HL-60 (cell line): ENCODE measurements around the gene UBQLN4.

Experiments
- DNase-seq, 2 experiments: peaks; one replicate each; pipeline ENCODE4 v3.0.0-alpha.2; 2010 to 2020; ENCODE audit warnings: low read depth in 1 of 2, low spot score in 1 of 2
- H3K27ac ChIP-seq: fragments of 250-450 bp; sonication (Bioruptor Pico); replicated peaks from 2 replicates; pipeline ENCODE4 v1.5.1; 2020; ENCODE audit warnings: mild to moderate bottlenecking, moderate library complexity
- H3K27me3 ChIP-seq: fragments of 250-450 bp; sonication (Bioruptor Pico); 2 replicates; pipeline ENCODE4 v1.5.1; 2021; ENCODE audit warnings: mild to moderate bottlenecking, moderate library complexity; ENCODE audit not compliant: insufficient read depth, poor library complexity, severe bottlenecking
- H3K4me3 ChIP-seq: replicated peaks from 2 replicates; pipeline ENCODE4 v1.5.1; 2011; ENCODE audit warnings: mild to moderate bottlenecking, control low read depth, low read length; ENCODE audit not compliant: insufficient read depth
- CTCF ChIP-seq: IDR thresholded peaks from one replicate; pipeline ENCODE4 v1.5.1; 2011; ENCODE audit warnings: low read length, control low read depth, inconsistent platforms; ENCODE audit not compliant: insufficient read depth
- GABPA ChIP-seq: IDR thresholded peaks from 2 replicates; pipeline ENCODE4 v1.6.1; 2012; ENCODE audit warnings: low read depth
- POLR2AphosphoS5 ChIP-seq: IDR thresholded peaks from 2 replicates; pipeline ENCODE4 v1.6.1; 2012; ENCODE audit warnings: low read depth
- REST ChIP-seq: IDR thresholded peaks from 2 replicates; pipeline ENCODE4 v1.6.1; 2012; ENCODE audit warnings: low read depth; ENCODE audit not compliant: insufficient replicate concordance
- SPI1 ChIP-seq: IDR thresholded peaks from 2 replicates; pipeline ENCODE4 v1.6.1; 2012; ENCODE audit warnings: low read depth, mild to moderate bottlenecking, borderline replicate concordance

Gene UBQLN4

GRCh38 chr1:155993595-155993994 lies 60.0 kb downstream of the UBQLN4 start:
- no peak for TF ChIP-seq SPI1
- TF ChIP-seq CTCF: no peak
- TF ChIP-seq POLR2AphosphoS5: no peak
- no peak for TF ChIP-seq REST
- no peak for TF ChIP-seq GABPA

GRCh38 chr1:155990005-155990739 lies 63.4 kb downstream of the UBQLN4 start:
- no peaks in the 10 kb centered on the region for H3K27me3 ChIP-seq
- TF ChIP-seq REST (no peak), SPI1 (peak; percentile 97), POLR2AphosphoS5 (no peak), CTCF (no peak), GABPA (no peak)
- no peak overlapping the region for H3K4me3 ChIP-seq
- DNase-seq: peak in 1 of 2 experiments; percentile 86
- H3K27ac ChIP-seq: peak overlapping the region; percentile 62

More at GRCh38 chr1:155993595-155993994, 60.0 kb downstream of the UBQLN4 start:
- Histone ChIP-seq H3K27ac (no peak overlapping the region), H3K27me3 (no peaks in the 10 kb centered on the region), H3K4me3 (no peak overlapping the region)
- no peak for DNase-seq

- TF ChIP-seq CTCF: peak; percentile 99
- TF ChIP-seq SPI1: no peak
- 0 out of 2 replicates have a peak, but pooled peaks have one; percentile 8 for TF ChIP-seq POLR2AphosphoS5
- TF ChIP-seq GABPA: no peak
- no peak for TF ChIP-seq REST
Observed at GRCh38 chr1:155989242-155990004, 64.2 kb downstream of the UBQLN4 start.

More at GRCh38 chr1:155989242-155990004, 64.2 kb downstream of the UBQLN4 start:
- peak in 1 of 2 experiments; percentile 85 for DNase-seq
- Histone ChIP-seq H3K4me3 (no peak overlapping the region), H3K27ac (peak overlapping the region; percentile 62), H3K27me3 (no peaks in the 10 kb centered on the region)
